HEK293 (cell line): ENCODE data around the gene TEX47.

Experiments
- CTCF ChIA-PET: fragments of 350-600 bp; formaldehyde crosslinking; extraction: SDS; loops from one replicate; lab custom pipeline; 2021; ENCODE audit warnings: antibody characterized with exemption; lab: Yijun Ruan, JAX
- POLR2A ChIA-PET: fragments of 300-600 bp; formaldehyde crosslinking; extraction: SDS; loops from one replicate; lab custom pipeline; 2020; ENCODE audit warnings: antibody characterized with exemption, inconsistent platforms; lab: Yijun Ruan, JAX
- H3K27ac ChIP-seq: fragments of 200-500 bp; sonication (Bioruptor generic); 2 replicates; pipeline ENCODE4 v1.5.1; 2014; ENCODE audit warnings: low read depth, low read length, control low read depth, inconsistent platforms; ENCODE audit errors: extremely low read depth
- H3K36me3 ChIP-seq, 2 experiments: fragments of 200-500 bp in 1 of 2; sonication (Bioruptor generic) in 1 of 2; 1 replicate in 1 of 2; 2 replicates in 1 of 2; pipeline ENCODE4 v1.5.1; 2014 to 2017; ENCODE audit warnings: inconsistent platforms in 2 of 2, low read length in 2 of 2; ENCODE audit not compliant: control insufficient read depth in 2 of 2, insufficient read depth in 1 of 2
- H3K4me1 ChIP-seq: fragments of 200-500 bp; sonication (Bioruptor generic); 2 replicates; pipeline ENCODE4 v1.5.1; 2014; ENCODE audit warnings: mild to moderate bottlenecking, low read length, inconsistent platforms; ENCODE audit not compliant: control insufficient read depth, insufficient read depth
- H3K4me3 ChIP-seq: 2 replicates; pipeline ENCODE4 v1.5.1; 2011; ENCODE audit warnings: low read depth, mild to moderate bottlenecking, control low read depth, low read length, moderate library complexity
- H3K9me3 ChIP-seq: fragments of 200-500 bp; sonication (Bioruptor generic); 2 replicates; pipeline ENCODE4 v1.5.1; 2014; ENCODE audit warnings: low read depth, low read length, inconsistent platforms; ENCODE audit not compliant: control insufficient read depth, insufficient read depth
- GLIS1 ChIP-seq: fragments of 450-650 bp; formaldehyde crosslinking; IDR thresholded peaks from 2 replicates; pipeline ENCODE4 v1.5.1; 2016; ENCODE audit warnings: missing biosample characterization, missing genetic modification characterization
- HOXC10 ChIP-seq: sonication (generic); formaldehyde crosslinking; IDR thresholded peaks from 2 replicates; pipeline ENCODE4 v1.8.1; 2023; ENCODE audit warnings: mild to moderate bottlenecking, missing genetic modification reagents
- PBX3 ChIP-seq: sonication (generic); formaldehyde crosslinking; IDR thresholded peaks from 2 replicates; pipeline ENCODE4 v1.8.1; 2022; ENCODE audit warnings: mild to moderate bottlenecking, moderate library complexity, missing genetic modification reagents
- PRDM10 ChIP-seq: fragments of 450-650 bp; formaldehyde crosslinking; IDR thresholded peaks from 2 replicates; pipeline ENCODE4 v1.5.1; 2016; ENCODE audit warnings: missing biosample characterization, missing genetic modification characterization
- REPIN1 ChIP-seq: fragments of 450-650 bp; formaldehyde crosslinking; IDR thresholded peaks from 2 replicates; pipeline ENCODE4 v1.5.1; 2017; ENCODE audit warnings: missing biosample characterization, missing genetic modification characterization, low read depth
- SCRT2 ChIP-seq: fragments of 450-650 bp; formaldehyde crosslinking; IDR thresholded peaks from 2 replicates; pipeline ENCODE4 v1.5.1; 2016; ENCODE audit warnings: missing biosample characterization, missing genetic modification characterization
- SETDB1 ChIP-seq: IDR thresholded peaks from one replicate; pipeline ENCODE4 v1.6.1; 2017; ENCODE audit warnings: mild to moderate bottlenecking, low read length, moderate library complexity, mixed read lengths; ENCODE audit not compliant: insufficient read length
- WT1 ChIP-seq: fragments of 450-650 bp; formaldehyde crosslinking; IDR thresholded peaks from 2 replicates; pipeline ENCODE4 v1.5.1; 2016; ENCODE audit warnings: missing biosample characterization, missing genetic modification characterization
- ZNF16 ChIP-seq: fragments of 450-650 bp; formaldehyde crosslinking; IDR thresholded peaks from 2 replicates; pipeline ENCODE4 v1.5.1; 2016; ENCODE audit warnings: low read depth, missing biosample characterization, missing genetic modification characterization
- ZNF202 ChIP-seq: fragments of 450-650 bp; formaldehyde crosslinking; IDR thresholded peaks from 2 replicates; pipeline ENCODE4 v1.5.1; 2016; ENCODE audit warnings: missing biosample characterization, missing genetic modification characterization, borderline replicate concordance
- ZNF324 ChIP-seq: fragments of 450-650 bp; formaldehyde crosslinking; IDR thresholded peaks from 2 replicates; pipeline ENCODE4 v1.5.1; 2016; ENCODE audit warnings: missing biosample characterization, missing genetic modification characterization
- ZNF335 ChIP-seq: fragments of 450-650 bp; formaldehyde crosslinking; conservative IDR thresholded peaks from 2 replicates; pipeline ENCODE4 v1.5.1; 2016; ENCODE audit warnings: missing biosample characterization, missing genetic modification characterization
- ZNF404 ChIP-seq: fragments of 450-650 bp; formaldehyde crosslinking; IDR thresholded peaks from 2 replicates; pipeline ENCODE4 v1.5.1; 2017; ENCODE audit warnings: missing biosample characterization, missing genetic modification characterization
- ZNF544 ChIP-seq: fragments of 450-650 bp; formaldehyde crosslinking; IDR thresholded peaks from 2 replicates; pipeline ENCODE4 v1.5.0; 2017; ENCODE audit warnings: missing biosample characterization, missing genetic modification characterization
- ZNF596 ChIP-seq: fragments of 450-650 bp; IDR thresholded peaks from 2 replicates; pipeline ENCODE4 v1.5.0; 2018; ENCODE audit warnings: missing biosample characterization, mild to moderate bottlenecking, missing genetic modification characterization, moderate library complexity
- ZNF610 ChIP-seq: fragments of 450-650 bp; formaldehyde crosslinking; IDR thresholded peaks from 2 replicates; pipeline ENCODE4 v1.5.1; 2016; ENCODE audit warnings: missing biosample characterization, missing genetic modification characterization, borderline replicate concordance
- ZNF629 ChIP-seq: fragments of 450-650 bp; formaldehyde crosslinking; IDR thresholded peaks from 2 replicates; pipeline ENCODE4 v1.5.1; 2017; ENCODE audit warnings: missing biosample characterization, missing genetic modification characterization
- ZNF658 ChIP-seq: fragments of 450-650 bp; formaldehyde crosslinking; IDR thresholded peaks from 2 replicates; pipeline ENCODE4; 2016; ENCODE audit warnings: missing biosample characterization, missing genetic modification characterization
- ZNF670 ChIP-seq: fragments of 450-650 bp; formaldehyde crosslinking; IDR thresholded peaks from 2 replicates; pipeline ENCODE4 v1.5.1; 2016; ENCODE audit warnings: missing biosample characterization, missing genetic modification characterization, low read depth
- TF ChIP-seq, protein P1 (sequence below): fragments of 450-650 bp; formaldehyde crosslinking; IDR thresholded peaks from 2 replicates; pipeline ENCODE4 v1.5.1; 2016; ENCODE audit warnings: missing biosample characterization, missing genetic modification characterization
- TF ChIP-seq, protein P2 (sequence below): fragments of 450-650 bp; formaldehyde crosslinking; IDR thresholded peaks from 2 replicates; pipeline ENCODE4 v1.5.1; 2016; ENCODE audit warnings: missing biosample characterization, missing genetic modification characterization

TEX47 gene

DNA sequence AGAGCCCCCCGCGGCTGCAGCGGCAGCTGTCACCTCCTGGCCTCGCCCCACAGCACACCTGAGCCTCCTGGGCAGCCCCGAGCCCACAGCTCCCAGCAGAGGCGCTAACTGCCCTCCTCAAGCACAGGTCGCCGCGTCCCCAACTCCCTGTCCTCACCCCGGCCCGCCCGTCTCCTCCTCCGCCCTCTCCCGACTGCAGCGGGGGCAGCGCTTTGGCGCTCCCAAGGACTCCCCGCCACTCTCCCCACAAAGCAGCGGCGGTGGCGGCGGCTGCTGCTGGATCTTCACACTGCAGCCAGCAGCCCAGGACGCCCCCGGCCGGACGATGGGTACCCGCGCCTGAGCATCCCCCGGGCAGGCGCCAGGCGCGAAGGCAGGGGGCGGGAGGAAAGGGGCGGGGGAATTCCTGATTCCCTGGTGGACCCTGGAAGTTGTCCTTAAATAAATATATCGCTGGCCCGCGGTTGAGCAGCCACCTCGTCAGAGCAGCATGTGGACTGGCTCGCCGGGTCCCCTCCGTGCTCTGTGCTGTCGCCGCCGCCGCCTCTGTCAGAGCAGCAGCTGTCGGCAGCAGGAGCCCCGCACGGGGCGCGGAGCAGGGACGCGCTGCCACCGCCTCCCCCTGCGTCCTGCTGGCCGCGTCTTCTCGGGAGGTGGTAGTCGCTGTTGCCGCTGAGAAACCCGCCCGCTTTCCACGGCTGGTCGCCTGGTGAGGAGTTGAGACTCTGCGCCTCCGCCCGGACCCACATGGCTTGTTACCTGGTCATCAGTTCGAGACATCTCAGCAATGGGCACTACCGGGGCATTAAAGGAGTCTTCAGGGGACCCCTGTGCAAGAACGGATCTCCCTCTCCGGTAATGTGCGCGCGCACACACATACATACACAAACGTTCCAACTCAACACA lies 36.1 kb downstream of the TEX47 start, which contains the start of gene ZNF804B (continued):
- TF ChIP-seq HOXC10, result no peak
- TF ChIP-seq ZNF335, result 0 out of 2 replicates have a peak, but pooled peaks have one; percentile 16
- no peak for TF ChIP-seq ZNF202 (tag by site-specific recombination)
- no peak for TF ChIP-seq ZNF16 (tag by site-specific recombination)
- TF ChIP-seq, protein P1, sequence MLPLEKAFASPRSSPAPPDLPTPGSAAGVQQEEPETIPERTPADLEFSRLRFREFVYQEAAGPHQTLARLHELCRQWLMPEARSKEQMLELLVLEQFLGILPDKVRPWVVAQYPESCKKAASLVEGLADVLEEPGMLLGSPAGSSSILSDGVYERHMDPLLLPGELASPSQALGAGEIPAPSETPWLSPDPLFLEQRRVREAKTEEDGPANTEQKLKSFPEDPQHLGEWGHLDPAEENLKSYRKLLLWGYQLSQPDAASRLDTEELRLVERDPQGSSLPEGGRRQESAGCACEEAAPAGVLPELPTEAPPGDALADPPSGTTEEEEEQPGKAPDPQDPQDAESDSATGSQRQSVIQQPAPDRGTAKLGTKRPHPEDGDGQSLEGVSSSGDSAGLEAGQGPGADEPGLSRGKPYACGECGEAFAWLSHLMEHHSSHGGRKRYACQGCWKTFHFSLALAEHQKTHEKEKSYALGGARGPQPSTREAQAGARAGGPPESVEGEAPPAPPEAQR, result no peak
- TF ChIP-seq WT1 (tag by site-specific recombination), result 0 out of 2 replicates have a peak, but pooled peaks have one; percentile 3
- no peak for TF ChIP-seq SETDB1
- no peak for TF ChIP-seq ZNF324
- no peak for TF ChIP-seq ZNF404 (tag by site-specific recombination)
- no peak for TF ChIP-seq PBX3 (CRISPR knock-in tag)
- no peak for TF ChIP-seq REPIN1 (tag by site-specific recombination)
- TF ChIP-seq ZNF544 (tag by site-specific recombination), result no peak

- Histone ChIP-seq H3K9me3 (no peaks in the 10 kb centered on the region), H3K4me1 (no peaks in the 10 kb centered on the region), H3K4me3 (peak overlapping the region; percentile 36), H3K27ac (no peak overlapping the region), H3K36me3 (no peaks in the 10 kb centered on the region)
- ChIA-PET CTCF (interaction anchor here (0.9 kb wide), 1 partner anchor 961 kb away, joined by 7 read pairs; no protein-coding TSS in a partner anchor), POLR2A (no interaction called here)
- TF ChIP-seq ZNF670 (tag by site-specific recombination) (no peak), PRDM10 (peak; percentile 78), ZNF596 (tag by site-specific recombination) (no peak), ZNF610 (tag by site-specific recombination) (no peak), SCRT2 (peak; percentile 61; the same call in 1 of the 2 replicates), ZNF658 (tag by site-specific recombination) (no peak), GLIS1 (0 out of 2 replicates have a peak, but pooled peaks have one; percentile 18), ZNF629 (tag by site-specific recombination) (no peak), WT1 (tag by site-specific recombination) (0 out of 2 replicates have a peak, but pooled peaks have one; percentile 18)
- TF ChIP-seq, protein P2, sequence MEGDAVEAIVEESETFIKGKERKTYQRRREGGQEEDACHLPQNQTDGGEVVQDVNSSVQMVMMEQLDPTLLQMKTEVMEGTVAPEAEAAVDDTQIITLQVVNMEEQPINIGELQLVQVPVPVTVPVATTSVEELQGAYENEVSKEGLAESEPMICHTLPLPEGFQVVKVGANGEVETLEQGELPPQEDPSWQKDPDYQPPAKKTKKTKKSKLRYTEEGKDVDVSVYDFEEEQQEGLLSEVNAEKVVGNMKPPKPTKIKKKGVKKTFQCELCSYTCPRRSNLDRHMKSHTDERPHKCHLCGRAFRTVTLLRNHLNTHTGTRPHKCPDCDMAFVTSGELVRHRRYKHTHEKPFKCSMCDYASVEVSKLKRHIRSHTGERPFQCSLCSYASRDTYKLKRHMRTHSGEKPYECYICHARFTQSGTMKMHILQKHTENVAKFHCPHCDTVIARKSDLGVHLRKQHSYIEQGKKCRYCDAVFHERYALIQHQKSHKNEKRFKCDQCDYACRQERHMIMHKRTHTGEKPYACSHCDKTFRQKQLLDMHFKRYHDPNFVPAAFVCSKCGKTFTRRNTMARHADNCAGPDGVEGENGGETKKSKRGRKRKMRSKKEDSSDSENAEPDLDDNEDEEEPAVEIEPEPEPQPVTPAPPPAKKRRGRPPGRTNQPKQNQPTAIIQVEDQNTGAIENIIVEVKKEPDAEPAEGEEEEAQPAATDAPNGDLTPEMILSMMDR, result 0 out of 2 replicates have a peak, but pooled peaks have one; percentile 26
Measured at GRCh38 chr7:88758381-88759229, 36.9 kb downstream of the TEX47 start.
